Stimulated activated CD4-positive, alpha-beta T cell treated with anti-CD3 and anti-CD28 coated beads, TNF-alpha, amount 100 ng/mL, for 48 hours (primary cell): ENCODE data around the gene LTBP1.
"Not testable (repeated sequence)": the region's sequence is repeated elsewhere in the genome, so short reads cannot be mapped to it uniquely, and the experiment has no call there.

Source experiments
- DNase-seq, 3 donors: peaks; one replicate each; pipeline ENCODE4 v3.0.0-alpha.2; 2020; ENCODE audit warnings: low read depth in 3 of 3

The LTBP1 gene

GRCh38 chr2:33344230-33344629 is 397.5 kb downstream of the LTBP1 start:
- no peak for DNase-seq

- no peak for DNase-seq
Observed at GRCh38 chr2:33347856-33348255, 401.1 kb downstream of the LTBP1 start.

- DNase-seq = no peak
Observed at GRCh38 chr2:33350632-33351031, 403.9 kb downstream of the LTBP1 start.

- DNase-seq = no peak
Observed at GRCh38 chr2:33351781-33352180, 405.0 kb downstream of the LTBP1 start.

- DNase-seq = no peak
Observed at GRCh38 chr2:33354981-33355380, 408.2 kb downstream of the LTBP1 start.

- no peak for DNase-seq
Observed at GRCh38 chr2:33358878-33359277, 412.1 kb downstream of the LTBP1 start.

DNA sequence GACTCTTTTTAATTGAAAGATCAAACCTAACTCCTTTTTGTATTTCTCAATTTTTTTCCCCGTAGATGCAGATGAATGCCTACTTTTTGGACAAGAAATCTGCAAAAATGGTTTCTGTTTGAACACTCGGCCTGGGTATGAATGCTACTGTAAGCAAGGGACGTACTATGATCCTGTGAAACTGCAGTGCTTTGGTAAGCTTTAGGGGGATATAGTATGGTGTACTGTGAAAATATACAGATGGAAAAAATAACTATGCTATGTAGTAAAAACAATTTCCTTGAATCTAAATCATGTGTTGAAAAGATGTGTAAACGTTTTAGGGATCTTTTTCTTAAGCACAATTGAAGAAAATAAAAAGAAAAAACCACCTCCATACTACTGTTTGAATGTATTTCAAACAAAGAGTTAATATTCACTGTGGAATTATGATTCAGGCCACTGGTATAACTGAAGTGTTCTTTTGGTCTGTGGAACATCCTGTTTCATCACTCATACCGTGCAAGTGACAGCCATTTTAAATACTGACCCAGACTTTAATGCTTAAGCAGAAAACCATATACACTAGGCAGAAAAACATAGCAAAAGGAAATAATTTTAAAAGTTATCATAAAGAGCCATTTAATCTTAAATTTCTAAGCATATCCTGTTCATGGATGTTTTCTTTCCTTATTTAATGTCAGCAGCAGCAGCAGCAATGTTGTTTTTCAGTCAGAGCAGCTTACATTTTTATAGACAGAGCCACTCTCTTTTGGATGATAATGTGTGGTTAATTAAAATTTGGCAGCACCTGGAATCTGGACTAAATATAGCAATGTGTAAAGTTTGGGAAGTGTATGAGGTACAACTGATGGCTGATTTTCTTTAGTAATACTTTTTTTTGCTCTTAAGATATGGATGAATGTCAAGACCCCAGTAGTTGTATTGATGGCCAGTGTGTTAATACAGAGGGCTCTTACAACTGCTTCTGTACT is 416.9 kb downstream of the LTBP1 start:
- DNase-seq = no peak

DNA sequence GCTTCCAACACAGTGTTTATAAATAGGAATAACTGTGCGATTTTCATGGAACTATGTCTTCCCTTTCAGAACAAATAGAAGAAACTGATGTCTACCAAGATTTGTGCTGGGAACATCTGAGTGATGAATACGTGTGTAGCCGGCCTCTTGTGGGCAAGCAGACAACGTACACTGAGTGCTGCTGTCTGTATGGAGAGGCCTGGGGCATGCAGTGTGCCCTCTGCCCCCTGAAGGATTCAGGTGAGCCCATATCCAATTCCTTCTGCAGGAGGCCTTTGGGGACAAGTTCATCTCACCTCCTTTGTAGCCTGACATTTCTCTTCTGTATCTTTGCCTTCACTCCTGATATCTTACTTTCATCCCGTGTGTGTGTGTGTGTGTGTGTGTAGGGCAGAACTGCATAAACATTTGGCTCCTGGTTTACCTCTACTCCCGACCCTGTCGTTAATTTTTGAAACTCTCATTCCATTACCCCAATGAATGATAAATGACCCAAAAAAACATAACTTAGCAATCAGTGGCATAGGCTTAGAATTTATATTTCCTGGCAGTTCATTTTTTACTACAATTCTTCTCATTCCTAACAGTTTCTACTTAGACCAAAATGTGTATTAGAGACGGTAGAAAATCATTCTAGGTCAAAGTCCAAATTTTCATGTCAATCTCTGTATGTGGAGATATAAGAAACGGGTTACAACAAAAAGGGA is 418.7 kb downstream of the LTBP1 start:
- no peak for DNase-seq

DNA sequence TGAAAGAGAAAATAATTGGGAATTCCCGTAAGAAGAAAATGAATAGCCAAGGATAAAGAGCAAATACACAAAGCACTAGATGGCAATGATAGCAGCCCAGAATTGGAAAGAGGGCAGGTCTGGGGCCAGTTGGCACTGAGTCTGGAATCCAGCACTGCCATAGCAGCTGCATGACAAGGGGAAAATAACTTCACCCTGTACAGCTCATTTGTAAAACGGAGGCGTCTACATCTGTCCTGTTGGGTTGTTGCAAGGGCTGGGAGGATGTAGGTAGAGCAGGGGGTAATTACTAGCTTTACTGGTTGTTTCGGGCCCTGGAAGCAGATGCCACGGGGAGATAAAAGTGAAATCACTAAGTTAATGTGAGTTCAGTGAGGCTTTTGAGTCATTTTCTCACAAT is 419.7 kb downstream of the LTBP1 start:
- DNase-seq = no peak

GRCh38 chr2:33368524-33368923 is 421.8 kb downstream of the LTBP1 start:
- not testable (repeated sequence) for DNase-seq

- no peak for DNase-seq
Observed at GRCh38 chr2:33369191-33369590, 422.4 kb downstream of the LTBP1 start.

DNA sequence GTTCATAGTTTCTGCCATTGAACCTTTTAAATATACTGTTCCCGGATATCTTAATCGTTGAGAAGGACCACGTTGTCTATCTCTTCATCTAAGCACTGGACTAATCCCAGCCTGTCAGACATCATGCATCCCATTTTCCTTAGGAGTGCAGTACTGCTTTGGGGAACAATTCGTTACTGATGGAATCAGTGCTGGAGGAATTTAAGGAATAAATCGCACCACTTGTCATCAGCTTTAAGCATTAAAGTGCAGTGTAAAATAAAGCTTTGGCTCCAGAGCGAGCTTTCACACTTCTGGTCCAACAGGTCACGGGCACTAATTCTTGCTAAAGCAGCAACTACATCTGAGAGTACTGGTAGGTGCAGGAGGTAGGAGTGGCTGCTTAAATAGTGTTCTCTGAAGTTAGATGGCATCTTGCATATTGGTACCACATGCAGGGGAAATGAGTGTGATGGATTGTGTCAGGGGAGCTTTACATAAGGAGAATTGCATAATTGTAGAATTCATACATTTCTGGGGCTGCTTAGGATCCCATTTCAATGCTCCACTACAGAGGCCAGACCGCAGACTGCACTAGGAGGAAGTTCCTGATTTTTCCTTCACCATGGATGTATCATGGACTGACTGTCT is 424.0 kb downstream of the LTBP1 start:
- no peak for DNase-seq

- DNase-seq = no peak
Observed at GRCh38 chr2:33371304-33372090, 424.7 kb downstream of the LTBP1 start.

DNA sequence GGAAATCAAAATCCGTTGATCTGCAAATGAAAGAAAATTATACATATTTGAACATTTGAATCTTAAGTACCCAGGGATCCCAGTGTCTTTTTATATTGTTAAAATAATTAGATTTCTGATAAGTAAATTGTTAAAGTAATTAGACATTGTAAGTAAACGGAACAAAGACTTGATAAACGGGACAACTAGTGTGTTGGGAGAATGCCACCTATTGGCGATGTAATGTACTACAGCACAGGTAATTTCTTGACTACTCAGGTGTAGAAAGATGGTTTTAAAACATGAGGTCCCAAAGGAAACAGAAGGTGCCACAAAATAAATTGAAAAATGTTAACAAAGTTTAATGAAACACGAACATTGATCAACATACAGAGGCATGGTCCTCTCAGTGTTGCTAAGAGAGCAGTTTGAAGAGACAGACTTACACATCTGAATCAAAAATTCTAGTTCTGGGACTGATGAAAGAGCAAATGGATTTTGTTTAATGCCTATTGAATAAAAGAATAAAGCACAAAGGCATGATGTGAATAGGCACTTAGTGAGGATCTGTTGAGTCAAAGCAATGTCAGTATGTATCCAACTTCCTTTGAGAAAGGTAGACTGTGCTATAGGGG is 426.3 kb downstream of the LTBP1 start:
- peak in 2 of 3 donors; percentile 6 to 15 for DNase-seq

DNA sequence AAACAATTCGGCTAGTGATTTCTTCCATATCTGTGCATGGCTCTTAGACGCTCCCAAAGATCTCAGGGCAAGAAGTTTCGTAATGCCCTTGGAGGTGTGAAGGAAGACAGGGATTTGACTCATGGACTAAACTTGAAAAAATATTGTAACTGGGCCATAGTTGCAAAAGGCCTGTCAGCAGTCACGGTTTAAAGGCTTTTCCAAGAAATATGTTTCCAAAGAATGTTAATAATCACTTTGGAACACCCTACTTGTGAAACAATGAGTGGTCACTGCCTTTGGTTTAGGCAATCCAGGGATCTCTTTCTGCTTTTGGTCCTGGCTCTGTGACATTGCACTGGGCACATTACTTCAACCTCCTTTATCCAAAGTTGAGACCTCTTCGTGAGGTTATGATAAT is 427.2 kb downstream of the LTBP1 start:
- DNase-seq = no peak

- DNase-seq = no peak
Observed at GRCh38 chr2:33375054-33375453, 428.3 kb downstream of the LTBP1 start.

- no peak for DNase-seq
Observed at GRCh38 chr2:33377048-33377447, 430.3 kb downstream of the LTBP1 start.

DNA sequence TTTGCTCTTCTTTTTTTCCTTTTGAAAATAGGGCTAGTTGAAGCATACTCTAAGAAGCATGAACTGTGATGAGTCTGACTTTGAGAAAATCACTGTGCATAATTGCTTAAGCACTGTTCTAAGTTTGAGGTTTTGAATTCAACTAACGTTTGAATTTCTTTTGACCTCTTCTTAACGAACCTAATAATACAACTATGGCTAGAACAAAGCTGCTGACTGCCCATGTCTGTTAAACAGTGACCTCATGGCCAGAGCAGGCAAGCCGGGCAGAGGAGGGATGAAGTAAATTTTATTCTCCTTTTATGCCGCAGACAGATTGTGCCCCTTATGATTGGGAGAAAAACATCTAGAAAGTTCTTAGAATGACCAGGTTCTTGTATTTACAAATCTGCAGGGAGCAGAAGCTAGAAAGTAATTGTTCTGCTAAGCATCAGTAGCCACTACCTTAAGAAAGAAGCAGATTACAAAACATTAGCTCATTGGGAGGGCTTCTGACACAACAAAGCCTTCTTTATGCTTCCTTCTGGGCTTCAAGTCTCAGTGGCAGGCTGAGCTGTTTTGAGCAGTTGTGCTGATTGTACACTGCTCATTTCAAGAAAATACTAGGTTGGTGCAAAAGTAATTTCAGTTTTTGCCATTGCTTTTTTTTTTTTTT is 431.9 kb downstream of the LTBP1 start:
- DNase-seq = no peak

DNA sequence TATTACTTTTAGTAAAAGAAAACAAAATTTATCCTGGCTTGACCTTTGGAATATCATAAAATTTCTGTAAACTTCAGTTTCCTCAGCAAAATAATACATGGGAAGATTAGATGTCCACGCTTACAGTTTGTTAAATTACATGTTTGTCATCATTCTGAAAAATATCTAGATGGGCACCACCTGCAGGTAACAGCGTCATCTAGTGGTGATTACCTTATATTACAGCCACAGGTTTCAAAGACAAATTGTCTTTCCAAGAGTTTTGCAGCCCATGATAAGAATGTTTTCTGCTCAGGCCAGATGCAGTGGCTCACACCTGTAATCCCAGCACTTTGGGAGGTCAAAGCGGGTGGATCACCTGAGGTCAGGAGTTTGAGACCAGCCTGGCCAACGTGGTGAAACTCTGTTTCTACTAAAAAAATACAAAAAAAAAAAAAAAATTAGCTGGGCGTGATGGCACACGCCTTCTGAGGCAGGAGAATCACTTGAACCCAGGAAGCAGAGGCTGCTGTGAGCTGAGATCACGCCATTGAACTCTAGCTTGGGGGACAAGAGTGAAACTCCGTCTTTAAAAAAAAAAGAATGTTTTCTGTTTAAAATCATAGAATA is 433.4 kb downstream of the LTBP1 start:
- no peak for DNase-seq

DNA sequence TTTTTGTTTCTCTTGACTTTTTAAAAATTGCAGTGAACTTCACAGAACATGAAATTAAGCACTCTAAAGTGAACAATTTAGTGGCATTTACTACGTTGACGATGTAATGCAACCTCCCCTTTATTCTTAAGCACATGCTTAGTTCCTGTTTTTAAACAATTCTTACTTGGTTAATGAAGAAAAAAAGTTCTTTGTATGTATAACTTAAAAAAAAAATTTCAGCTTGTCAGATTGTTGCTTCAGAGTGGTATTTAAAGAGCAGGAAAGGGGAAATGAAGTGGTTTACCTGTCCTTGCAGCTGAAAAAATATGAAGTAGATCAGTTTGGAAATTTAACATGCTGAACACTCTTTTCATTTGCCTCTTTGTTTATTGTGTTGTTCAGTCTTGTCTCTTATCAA is 434.0 kb downstream of the LTBP1 start:
- DNase-seq = no peak
